ENCODE data around the gene DRG2.

Gene DRG2

GRCh38 chr17:18145811-18146210 is 58.1 kb downstream of the DRG2 start:
- no peak for DNase-seq

GRCh38 chr17:18146259-18146658 is 58.5 kb downstream of the DRG2 start:
- no peak for DNase-seq

GRCh38 chr17:18146980-18147379 is 59.2 kb downstream of the DRG2 start:
- no peak for DNase-seq

- no peak for DNase-seq
Observed at GRCh38 chr17:18148586-18148985, 60.8 kb downstream of the DRG2 start.

GRCh38 chr17:18151290-18151689 is 63.5 kb downstream of the DRG2 start:
- DNase-seq: no peak

- no peak for DNase-seq
Observed at GRCh38 chr17:18155179-18155578, 67.4 kb downstream of the DRG2 start.

- DNase-seq: no peak
Observed at GRCh38 chr17:18156171-18156975, 68.6 kb downstream of the DRG2 start.

GRCh38 chr17:18156976-18157280 is 69.2 kb downstream of the DRG2 start:
- DNase-seq: no peak

Data from kidney glomerular epithelial cell (primary cell).